ENCODE results near the gene ANAPC4.
A peak's percentile ranks its signal among the peaks of the same experiment; 100 is the strongest.
"Not testable (repeated sequence)": the region's sequence is repeated elsewhere in the genome, so short reads cannot be mapped to it uniquely, and the experiment has no call there.

The ANAPC4 gene, protein sequence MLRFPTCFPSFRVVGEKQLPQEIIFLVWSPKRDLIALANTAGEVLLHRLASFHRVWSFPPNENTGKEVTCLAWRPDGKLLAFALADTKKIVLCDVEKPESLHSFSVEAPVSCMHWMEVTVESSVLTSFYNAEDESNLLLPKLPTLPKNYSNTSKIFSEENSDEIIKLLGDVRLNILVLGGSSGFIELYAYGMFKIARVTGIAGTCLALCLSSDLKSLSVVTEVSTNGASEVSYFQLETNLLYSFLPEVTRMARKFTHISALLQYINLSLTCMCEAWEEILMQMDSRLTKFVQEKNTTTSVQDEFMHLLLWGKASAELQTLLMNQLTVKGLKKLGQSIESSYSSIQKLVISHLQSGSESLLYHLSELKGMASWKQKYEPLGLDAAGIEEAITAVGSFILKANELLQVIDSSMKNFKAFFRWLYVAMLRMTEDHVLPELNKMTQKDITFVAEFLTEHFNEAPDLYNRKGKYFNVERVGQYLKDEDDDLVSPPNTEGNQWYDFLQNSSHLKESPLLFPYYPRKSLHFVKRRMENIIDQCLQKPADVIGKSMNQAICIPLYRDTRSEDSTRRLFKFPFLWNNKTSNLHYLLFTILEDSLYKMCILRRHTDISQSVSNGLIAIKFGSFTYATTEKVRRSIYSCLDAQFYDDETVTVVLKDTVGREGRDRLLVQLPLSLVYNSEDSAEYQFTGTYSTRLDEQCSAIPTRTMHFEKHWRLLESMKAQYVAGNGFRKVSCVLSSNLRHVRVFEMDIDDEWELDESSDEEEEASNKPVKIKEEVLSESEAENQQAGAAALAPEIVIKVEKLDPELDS

DNA sequence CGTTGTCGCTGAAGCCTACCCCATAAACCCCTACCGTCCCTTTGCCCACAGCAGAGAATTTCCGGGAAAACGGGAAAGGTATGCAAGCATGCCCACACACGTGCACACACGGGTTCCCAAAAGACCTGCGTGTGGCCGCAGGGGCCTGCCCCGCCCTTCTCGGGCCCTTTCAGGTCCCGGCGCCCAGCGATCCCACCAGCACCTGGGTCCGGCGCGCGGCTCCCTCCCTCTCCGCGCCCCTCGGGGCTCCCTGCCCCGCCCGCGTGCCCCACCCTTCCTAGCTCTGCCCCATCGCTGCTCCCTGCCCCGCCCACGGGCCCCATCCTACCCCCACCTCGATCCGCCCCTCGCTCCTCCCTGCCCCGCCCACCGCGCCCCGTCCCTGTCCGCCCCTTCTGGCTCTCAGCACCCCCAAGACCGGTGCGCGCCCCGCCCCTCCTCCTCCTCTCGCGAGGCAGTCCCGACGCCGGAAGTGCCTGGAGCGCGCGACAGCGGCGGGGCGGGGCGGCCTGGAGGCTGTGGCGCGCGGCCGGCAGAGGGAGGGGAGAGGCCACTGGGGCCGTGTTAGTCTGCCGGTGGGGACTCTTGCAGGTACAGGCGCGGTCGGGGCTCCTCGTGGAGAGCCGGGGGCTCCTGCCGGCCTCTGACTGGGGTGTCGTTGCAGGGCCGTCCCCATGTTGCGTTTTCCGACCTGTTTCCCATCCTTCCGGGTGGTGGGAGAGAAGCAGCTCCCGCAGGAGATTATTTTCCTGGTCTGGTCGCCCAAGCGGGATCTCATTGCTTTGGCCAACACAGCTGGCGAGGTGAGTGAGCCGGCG lies at the start of gene ANAPC4:
Gene ANAPC4, plus strand, starts transcription at position 510 of the 818 bp plus-strand sequence. Its CDS starts 165 bp downstream, at position 675.
- Histone ChIP-seq H3K9ac (ENCODE audit: low read depth, low read length) (peak within 1 kb of the TSS; percentile 85), H3K27me3 (ENCODE audit: control insufficient read depth, insufficient read depth, low read length) (no peaks in the 10 kb centered on the region), H3K4me1 (ENCODE audit: control insufficient read depth, insufficient read depth, low read length) (peaks cover 26% of the 10 kb centered on the region), H3K4me3 (ENCODE audit: low read depth, low read length) (peak within 1 kb of the TSS; percentile 91), H3K9me3 (ENCODE audit: control insufficient read depth, insufficient read depth, low read length) (no peaks in the 10 kb centered on the region), H3K27ac (ENCODE audit: low read depth, low read length) (peak within 1 kb of the TSS; percentile 79), H3K36me3 (ENCODE audit: control insufficient read depth, insufficient read depth, low read length) (peaks cover 25% of the 10 kb centered on the region)

DNA sequence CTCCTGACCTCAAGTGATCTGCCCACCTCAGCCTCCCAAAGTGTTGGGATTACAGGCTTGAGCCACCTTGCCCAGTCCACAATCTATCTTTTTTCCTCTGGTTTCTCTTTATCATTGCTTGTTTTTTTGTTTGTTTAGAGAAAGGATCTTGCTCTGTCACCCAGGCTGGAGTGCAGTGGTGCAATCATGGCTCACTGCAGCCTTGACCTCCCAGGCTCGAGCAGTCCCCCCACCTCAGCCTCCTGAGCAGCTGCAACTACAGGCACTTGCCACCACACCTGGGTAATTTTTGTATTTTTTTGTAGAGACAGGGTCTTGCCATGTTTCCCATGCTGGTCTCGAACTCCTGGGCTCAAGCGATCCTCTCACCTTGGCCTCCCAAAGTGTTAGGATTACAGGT lies 48.6 kb upstream of the ANAPC4 start:
- not testable (repeated sequence) for H3K9me3 ChIP-seq (ENCODE audit: control insufficient read depth, insufficient read depth, low read length); H3K36me3 ChIP-seq (ENCODE audit: control insufficient read depth, insufficient read depth, low read length); H3K4me3 ChIP-seq (ENCODE audit: low read depth, low read length); H3K4me1 ChIP-seq (ENCODE audit: control insufficient read depth, insufficient read depth, low read length); H3K27ac ChIP-seq (ENCODE audit: low read depth, low read length); H3K27me3 ChIP-seq (ENCODE audit: control insufficient read depth, insufficient read depth, low read length); H3K9ac ChIP-seq (ENCODE audit: low read depth, low read length)

DNA sequence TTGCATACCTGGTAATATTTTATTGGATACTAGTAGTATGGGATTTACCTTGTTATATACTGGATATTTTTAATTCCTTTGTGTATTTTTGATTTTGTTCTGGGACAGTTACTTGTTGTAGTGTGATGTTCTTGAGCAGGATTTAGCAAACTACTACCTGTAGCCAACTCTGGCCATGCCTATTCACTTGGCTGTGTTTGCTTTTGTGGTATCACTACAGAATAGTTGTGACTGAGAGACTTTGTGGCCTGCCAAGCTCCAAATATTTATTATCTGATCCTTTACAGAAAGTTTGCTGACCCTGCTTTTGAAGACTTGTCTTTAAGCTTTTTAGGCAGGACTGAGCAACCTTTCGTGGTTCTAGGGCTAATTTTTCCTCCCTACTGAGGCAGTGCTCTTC lies 46.7 kb upstream of the ANAPC4 start:
- H3K4me3 ChIP-seq (ENCODE audit: low read depth, low read length) = no peak overlapping the region
- H3K27ac ChIP-seq (ENCODE audit: low read depth, low read length) = no peak overlapping the region

DNA sequence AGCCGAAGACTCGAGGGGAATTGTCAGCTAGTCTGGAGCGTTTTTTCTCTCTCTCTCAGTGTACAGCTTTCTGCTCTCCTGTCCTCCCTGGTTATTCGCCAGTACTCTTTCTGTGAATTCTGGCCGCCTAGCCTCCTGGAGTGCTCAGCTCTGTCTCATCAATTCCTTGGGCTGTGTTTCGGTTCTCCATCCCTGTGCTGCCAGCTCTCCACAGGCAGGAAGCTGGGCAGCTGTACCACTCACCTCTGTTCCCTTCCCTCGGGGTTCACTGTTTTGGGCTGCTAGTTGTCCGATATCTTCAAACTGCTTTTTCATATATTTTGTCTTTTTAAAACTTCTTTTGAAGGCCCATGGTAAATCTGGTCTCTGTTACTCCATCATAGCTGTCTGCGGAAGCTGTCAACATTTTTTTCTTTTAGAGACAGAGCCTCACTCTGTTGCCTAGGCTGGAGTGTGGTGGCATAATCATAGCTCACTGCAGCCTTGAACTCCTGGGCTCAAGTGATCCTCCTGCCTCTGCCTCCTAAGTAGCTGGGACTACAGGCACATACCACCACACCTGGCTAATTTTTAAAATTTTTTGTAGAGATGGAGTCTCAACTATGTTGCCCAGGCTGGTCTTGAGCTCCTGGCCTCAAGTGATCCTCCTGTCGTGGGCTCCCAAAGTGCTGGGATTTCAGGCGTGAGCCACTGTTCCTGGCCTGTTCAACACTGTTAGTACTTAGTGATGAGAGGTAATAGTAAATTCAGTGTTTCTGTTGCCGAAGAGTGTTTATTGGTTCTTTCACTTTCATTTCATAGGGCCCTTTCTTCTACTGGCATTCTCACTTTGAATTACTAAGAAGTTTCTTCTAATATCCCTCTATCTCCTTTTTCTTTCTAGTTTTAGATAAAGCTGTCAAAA lies 45.9 kb upstream of the ANAPC4 start:
- no peak overlapping the region for H3K4me3 ChIP-seq (ENCODE audit: low read depth, low read length)

More for the DNA sequence above, 46.7 kb upstream of the ANAPC4 start:
- Histone ChIP-seq H3K36me3 (ENCODE audit: control insufficient read depth, insufficient read depth, low read length) (peaks cover 4% of the 10 kb centered on the region; the same call in 1 of the 2 replicates), H3K9me3 (ENCODE audit: control insufficient read depth, insufficient read depth, low read length) (no peaks in the 10 kb centered on the region), H3K9ac (ENCODE audit: low read depth, low read length) (no peak overlapping the region), H3K4me1 (ENCODE audit: control insufficient read depth, insufficient read depth, low read length) (no peaks in the 10 kb centered on the region), H3K27me3 (ENCODE audit: control insufficient read depth, insufficient read depth, low read length) (no peaks in the 10 kb centered on the region)

DNA sequence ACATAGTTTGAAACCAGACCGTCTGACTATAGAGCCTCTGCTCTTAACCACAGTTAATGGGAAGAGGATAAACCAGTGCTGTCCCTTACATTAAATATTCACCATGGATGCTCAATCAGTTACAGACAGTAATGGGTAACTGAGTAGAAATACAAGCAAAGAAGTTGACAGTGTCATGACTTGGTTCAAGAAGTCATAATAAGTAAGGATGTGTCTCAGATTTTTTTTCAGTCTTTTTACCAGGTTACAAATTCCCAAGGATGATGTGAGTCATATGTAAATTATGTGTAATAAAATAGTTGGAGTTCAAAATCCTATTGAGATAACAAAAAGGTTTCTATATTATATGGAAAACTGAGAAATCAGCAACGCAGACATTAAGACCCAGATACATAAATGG lies 33.4 kb upstream of the ANAPC4 start:
- Histone ChIP-seq H3K27ac (ENCODE audit: low read depth, low read length) (no peak overlapping the region), H3K9ac (ENCODE audit: low read depth, low read length) (no peak overlapping the region), H3K27me3 (ENCODE audit: control insufficient read depth, insufficient read depth, low read length) (no peaks in the 10 kb centered on the region), H3K9me3 (ENCODE audit: control insufficient read depth, insufficient read depth, low read length) (no peaks in the 10 kb centered on the region), H3K4me3 (ENCODE audit: low read depth, low read length) (no peak overlapping the region), H3K36me3 (ENCODE audit: control insufficient read depth, insufficient read depth, low read length) (no peaks in the 10 kb centered on the region), H3K4me1 (ENCODE audit: control insufficient read depth, insufficient read depth, low read length) (0 out of 2 replicates have a peak, but pooled peaks cover 3% of the 10 kb centered on the region)

More for the DNA sequence above, 45.9 kb upstream of the ANAPC4 start:
- Histone ChIP-seq H3K4me1 (ENCODE audit: control insufficient read depth, insufficient read depth, low read length) (no peaks in the 10 kb centered on the region), H3K27me3 (ENCODE audit: control insufficient read depth, insufficient read depth, low read length) (no peaks in the 10 kb centered on the region), H3K27ac (ENCODE audit: low read depth, low read length) (no peak overlapping the region), H3K9me3 (ENCODE audit: control insufficient read depth, insufficient read depth, low read length) (no peaks in the 10 kb centered on the region), H3K36me3 (ENCODE audit: control insufficient read depth, insufficient read depth, low read length) (peaks cover 4% of the 10 kb centered on the region; the same call in 1 of the 2 replicates), H3K9ac (ENCODE audit: low read depth, low read length) (no peak overlapping the region)

DNA sequence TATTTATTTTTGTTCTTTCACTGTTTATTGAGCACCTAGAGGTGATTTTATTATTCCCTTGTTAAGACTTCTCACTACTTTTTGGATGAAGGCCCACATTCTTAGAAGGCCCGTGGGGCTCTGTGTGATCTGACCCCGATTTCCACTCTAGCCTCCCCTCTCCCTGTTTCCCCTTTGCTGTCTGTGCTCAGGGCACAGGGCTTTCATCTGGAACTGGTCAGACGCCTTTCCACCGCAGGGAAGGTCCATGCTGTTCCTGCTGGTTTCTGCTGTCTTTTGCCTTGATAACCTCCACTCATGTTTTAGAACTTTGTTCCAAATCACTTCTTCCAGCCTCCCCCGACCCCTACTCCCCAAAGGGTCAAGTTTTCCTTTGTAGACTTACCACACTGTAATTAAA lies 31.3 kb upstream of the ANAPC4 start:
- Histone ChIP-seq H3K9ac (ENCODE audit: low read depth, low read length) (no peak overlapping the region), H3K4me1 (ENCODE audit: control insufficient read depth, insufficient read depth, low read length) (0 out of 2 replicates have a peak, but pooled peaks cover 3% of the 10 kb centered on the region), H3K27ac (ENCODE audit: low read depth, low read length) (no peak overlapping the region), H3K9me3 (ENCODE audit: control insufficient read depth, insufficient read depth, low read length) (no peaks in the 10 kb centered on the region), H3K36me3 (ENCODE audit: control insufficient read depth, insufficient read depth, low read length) (0 out of 2 replicates have a peak, but pooled peaks cover 7% of the 10 kb centered on the region), H3K27me3 (ENCODE audit: control insufficient read depth, insufficient read depth, low read length) (no peaks in the 10 kb centered on the region), H3K4me3 (ENCODE audit: low read depth, low read length) (no peak overlapping the region)

DNA sequence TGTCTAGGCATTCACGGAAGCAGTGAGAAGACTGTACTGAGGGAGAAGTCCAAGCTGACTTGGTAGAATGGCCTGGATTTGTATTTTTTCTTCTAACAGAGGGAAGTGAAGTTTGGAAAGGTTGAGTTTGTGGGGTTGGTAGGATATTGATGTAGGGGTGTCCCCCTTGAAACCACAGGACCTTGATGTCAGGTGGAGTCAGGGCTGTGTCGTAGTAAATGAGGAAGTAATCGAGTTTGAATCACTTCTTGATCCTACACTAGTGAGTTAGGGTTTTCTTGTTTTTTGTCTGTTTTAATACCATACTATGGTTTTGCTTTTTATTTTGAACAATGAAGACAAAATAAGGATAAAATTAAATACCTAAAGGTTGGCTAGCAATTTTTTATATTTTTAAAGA lies 30.1 kb upstream of the ANAPC4 start:
- 0 out of 2 replicates have a peak, but pooled peaks cover 3% of the 10 kb centered on the region for H3K4me1 ChIP-seq (ENCODE audit: control insufficient read depth, insufficient read depth, low read length)
- H3K9ac ChIP-seq (ENCODE audit: low read depth, low read length) = no peak overlapping the region
- no peaks in the 10 kb centered on the region for H3K27me3 ChIP-seq (ENCODE audit: control insufficient read depth, insufficient read depth, low read length)
- H3K36me3 ChIP-seq (ENCODE audit: control insufficient read depth, insufficient read depth, low read length) = 0 out of 2 replicates have a peak, but pooled peaks cover 7% of the 10 kb centered on the region
- H3K9me3 ChIP-seq (ENCODE audit: control insufficient read depth, insufficient read depth, low read length) = no peaks in the 10 kb centered on the region
- no peak overlapping the region for H3K4me3 ChIP-seq (ENCODE audit: low read depth, low read length)
- H3K27ac ChIP-seq (ENCODE audit: low read depth, low read length) = no peak overlapping the region

DNA sequence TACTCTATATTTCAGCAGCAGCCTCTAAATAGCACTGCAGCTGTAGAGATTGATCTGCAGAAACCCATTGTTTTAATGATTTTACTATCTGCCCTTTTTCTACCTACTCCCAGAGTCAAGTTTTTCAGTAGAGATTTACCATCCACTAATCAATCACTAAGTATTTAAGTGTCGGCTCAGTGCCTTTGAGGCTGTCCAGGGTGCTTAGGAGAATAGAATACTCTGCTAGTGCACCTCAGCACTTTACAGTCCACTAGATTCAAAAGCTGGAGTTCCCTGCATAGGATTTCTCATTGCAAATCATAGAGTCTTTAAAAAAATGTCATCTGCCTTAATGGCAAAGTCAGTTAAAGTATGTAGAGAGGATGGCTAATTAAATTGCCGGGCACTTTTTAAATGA lies 29.6 kb upstream of the ANAPC4 start:
- 0 out of 2 replicates have a peak, but pooled peaks cover 7% of the 10 kb centered on the region for H3K36me3 ChIP-seq (ENCODE audit: control insufficient read depth, insufficient read depth, low read length)
- H3K9me3 ChIP-seq (ENCODE audit: control insufficient read depth, insufficient read depth, low read length) = no peaks in the 10 kb centered on the region
- H3K27me3 ChIP-seq (ENCODE audit: control insufficient read depth, insufficient read depth, low read length) = no peaks in the 10 kb centered on the region
- H3K4me3 ChIP-seq (ENCODE audit: low read depth, low read length) = no peak overlapping the region
- no peak overlapping the region for H3K27ac ChIP-seq (ENCODE audit: low read depth, low read length)
- no peak overlapping the region for H3K9ac ChIP-seq (ENCODE audit: low read depth, low read length)
- H3K4me1 ChIP-seq (ENCODE audit: control insufficient read depth, insufficient read depth, low read length) = 0 out of 2 replicates have a peak, but pooled peaks cover 3% of the 10 kb centered on the region

DNA sequence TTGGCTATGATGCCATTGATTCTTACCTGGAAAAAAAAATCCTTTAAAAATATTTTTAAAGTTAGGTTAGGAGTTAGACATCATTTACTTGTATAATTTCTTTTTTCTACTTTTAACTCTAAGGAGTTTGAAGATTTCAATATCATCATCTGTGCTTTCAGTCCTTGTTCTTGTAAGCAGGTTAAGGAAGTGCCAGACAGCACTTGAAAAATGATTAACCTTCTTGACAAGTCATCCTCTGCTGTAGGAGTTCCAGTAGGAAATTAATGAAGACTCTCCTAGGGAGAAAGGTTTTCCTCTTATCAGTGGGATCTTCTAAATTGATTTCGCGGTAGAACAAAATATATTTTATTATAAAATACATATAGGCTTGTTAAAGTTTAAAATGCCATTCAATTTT lies 29.1 kb upstream of the ANAPC4 start:
- H3K9me3 ChIP-seq (ENCODE audit: control insufficient read depth, insufficient read depth, low read length) = no peaks in the 10 kb centered on the region
- H3K27ac ChIP-seq (ENCODE audit: low read depth, low read length) = no peak overlapping the region
- H3K4me1 ChIP-seq (ENCODE audit: control insufficient read depth, insufficient read depth, low read length) = 0 out of 2 replicates have a peak, but pooled peaks cover 3% of the 10 kb centered on the region
- no peak overlapping the region for H3K4me3 ChIP-seq (ENCODE audit: low read depth, low read length)
- H3K27me3 ChIP-seq (ENCODE audit: control insufficient read depth, insufficient read depth, low read length) = no peaks in the 10 kb centered on the region
- no peak overlapping the region for H3K9ac ChIP-seq (ENCODE audit: low read depth, low read length)
- H3K36me3 ChIP-seq (ENCODE audit: control insufficient read depth, insufficient read depth, low read length) = 0 out of 2 replicates have a peak, but pooled peaks cover 7% of the 10 kb centered on the region

Measured in HUES48 (cell line).